ENCODE data around the gene BRICD5.
"Not testable (repeated sequence)": the region's sequence is repeated elsewhere in the genome, so short reads cannot be mapped to it uniquely, and the experiment has no call there.

BRICD5 gene

GRCh38 chr16:2204416-2205103 lies 6.1 kb downstream of the BRICD5 start:
- no peak for DNase-seq (ENCODE audit: low read depth)
- H3K4me3 ChIP-seq (ENCODE audit: control insufficient read depth, low read depth, low read length), result peak overlapping the region; percentile 84

GRCh38 chr16:2203119-2203688 lies 7.5 kb downstream of the BRICD5 start:
- not testable (repeated sequence) for DNase-seq (ENCODE audit: low read depth); H3K4me3 ChIP-seq (ENCODE audit: control insufficient read depth, low read depth, low read length)

More at GRCh38 chr16:2204416-2205103, 6.1 kb downstream of the BRICD5 start:
- TF ChIP-seq CTCF (conservative IDR thresholded peaks at IDR 0.05; ENCODE audit: control insufficient read depth, insufficient read depth, low read depth, low read length), result no peak

- DNase-seq (ENCODE audit: low read depth), result no peak
- H3K4me3 ChIP-seq (ENCODE audit: control insufficient read depth, low read depth, low read length), result no peak overlapping the region
- TF ChIP-seq CTCF (conservative IDR thresholded peaks at IDR 0.05; ENCODE audit: control insufficient read depth, insufficient read depth, low read depth, low read length), result no peak
Observed at GRCh38 chr16:2200313-2200712, 10.3 kb downstream of the BRICD5 start.

- DNase-seq (ENCODE audit: low read depth), result no peak
- TF ChIP-seq CTCF (conservative IDR thresholded peaks at IDR 0.05; ENCODE audit: control insufficient read depth, insufficient read depth, low read depth, low read length), result no peak
- no peak overlapping the region for H3K4me3 ChIP-seq (ENCODE audit: control insufficient read depth, low read depth, low read length)
Observed at GRCh38 chr16:2199621-2200139, 11.0 kb downstream of the BRICD5 start.

GRCh38 chr16:2199095-2199494 lies 11.6 kb downstream of the BRICD5 start:
- H3K4me3 ChIP-seq (ENCODE audit: control insufficient read depth, low read depth, low read length), result no peak overlapping the region
- DNase-seq (ENCODE audit: low read depth), result no peak
- no peak for TF ChIP-seq CTCF (conservative IDR thresholded peaks at IDR 0.05; ENCODE audit: control insufficient read depth, insufficient read depth, low read depth, low read length)

GRCh38 chr16:2198283-2198682 lies 12.4 kb downstream of the BRICD5 start:
- no peak for DNase-seq (ENCODE audit: low read depth)
- TF ChIP-seq CTCF (conservative IDR thresholded peaks at IDR 0.05; ENCODE audit: control insufficient read depth, insufficient read depth, low read depth, low read length), result no peak
- H3K4me3 ChIP-seq (ENCODE audit: control insufficient read depth, low read depth, low read length), result no peak overlapping the region

GRCh38 chr16:2197765-2198164 lies 12.9 kb downstream of the BRICD5 start:
- TF ChIP-seq CTCF (conservative IDR thresholded peaks at IDR 0.05; ENCODE audit: control insufficient read depth, insufficient read depth, low read depth, low read length), result no peak
- no peak for DNase-seq (ENCODE audit: low read depth)
- H3K4me3 ChIP-seq (ENCODE audit: control insufficient read depth, low read depth, low read length), result no peak overlapping the region

All from fibroblast of mammary gland (primary cell).